A673 (cell line): ENCODE data around the gene EBPL. TPM values are rescaled to one million over a fixed set of nuclear protein-coding genes. Genes with fewer than 3 reads are reported as not detected.
A peak's percentile ranks its signal among the peaks of the same experiment; 100 is the strongest.

Experiments used
- BruUV-seq: library from RNA; stranded (reverse); fragments of 400-500 nt; replicated peaks from 2 replicates; lab custom pipeline; 2021; lab: Mats Ljungman, UMichigan
- CTCF ChIA-PET: fragments of 300-600 bp; sonication (Branson Sonifier 250); formaldehyde crosslinking; loops from one replicate; lab custom pipeline; 2022; ENCODE audit warnings: antibody characterized with exemption; lab: Charles Lee
- POLR2A ChIA-PET: fragments of 300-600 bp; sonication (Branson Sonifier 250); formaldehyde crosslinking; loops from one replicate; lab custom pipeline; 2022; ENCODE audit warnings: antibody characterized with exemption; ENCODE audit not compliant: low non-redundant PET; lab: Charles Lee
- DNase-seq: peaks from one replicate; pipeline ENCODE4 v3.0.0-alpha.2; 2015; ENCODE audit warnings: low spot score
- H3K27ac ChIP-seq: fragments of 200-600 bp; sonication (generic); 2 replicates; pipeline ENCODE4 v1.5.1; 2016; ENCODE audit warnings: mixed run types, low read depth, mild to moderate bottlenecking, mixed read lengths, antibody characterized with exemption, low read length; ENCODE audit not compliant: poor library complexity, severe bottlenecking
- H3K27me3 ChIP-seq: fragments of 200-600 bp; sonication (generic); replicated peaks from 2 replicates; pipeline ENCODE4 v1.6.1; 2017; ENCODE audit warnings: mixed run types, low read depth, mild to moderate bottlenecking, mixed read lengths, antibody characterized with exemption, low read length; ENCODE audit not compliant: insufficient read depth, poor library complexity
- H3K36me3 ChIP-seq: fragments of 200-600 bp; sonication (generic); 2 replicates; pipeline ENCODE4 v1.6.1; 2016; ENCODE audit warnings: mixed run types, mild to moderate bottlenecking, mixed read lengths, antibody characterized with exemption, low read length; ENCODE audit not compliant: insufficient read depth, poor library complexity, severe bottlenecking
- H3K4me1 ChIP-seq: fragments of 200-600 bp; sonication (generic); 2 replicates; pipeline ENCODE4 v1.6.1; 2017; ENCODE audit warnings: mixed run types, mild to moderate bottlenecking, mixed read lengths, antibody characterized with exemption, low read length; ENCODE audit not compliant: insufficient read depth, poor library complexity, severe bottlenecking
- H3K4me3 ChIP-seq: fragments of 200-600 bp; sonication (generic); 2 replicates; pipeline ENCODE4 v1.5.1; 2016; ENCODE audit warnings: low read depth, mixed run types, mild to moderate bottlenecking, mixed read lengths, low read length; ENCODE audit not compliant: poor library complexity, severe bottlenecking
- H3K9me3 ChIP-seq: fragments of 200-600 bp; sonication (generic); 2 replicates; pipeline ENCODE4 v1.6.1; 2016; ENCODE audit warnings: mixed run types, low read depth, mild to moderate bottlenecking, mixed read lengths, antibody characterized with exemption, low read length; ENCODE audit not compliant: poor library complexity, severe bottlenecking
- EZH2 ChIP-seq: fragments of 200-600 bp; sonication (generic); IDR thresholded peaks from 2 replicates; pipeline ENCODE4 v1.6.1; 2017; ENCODE audit warnings: borderline replicate concordance, low read depth, mild to moderate bottlenecking, mixed read lengths, antibody characterized with exemption, low read length; ENCODE audit not compliant: poor library complexity, severe bottlenecking
- intact Hi-C: fragments of 100-400 bp; cut with micrococcal nuclease; formaldehyde crosslinking; loops from one replicate; pipeline ENCODE4 v1.10.0; 2022; ENCODE audit not compliant: unreplicated experiment
- total RNA-seq: library from RNA; stranded (reverse); gene quantifications from 2 replicates; pipeline ENCODE4 v1.2.3, GENCODE V29; 2021
- TF ChIP-seq, protein P1 (sequence below): fragments of 300-800, 200-600 bp; sonication (generic); conservative IDR thresholded peaks from 2 replicates; pipeline ENCODE4 v1.5.1; 2017; ENCODE audit warnings: low read depth, mild to moderate bottlenecking, antibody characterized with exemption, low read length, moderate library complexity, mixed read lengths

The EBPL gene
- total RNA-seq, 1 experiment from 2014 or later = 66.5 TPM

GRCh38 chr13:49654011-49654410, 37.3 kb downstream of the EBPL start:
- peaks cover under 1% of the 10 kb centered on the region for H3K4me1 ChIP-seq
- BruUV-seq = no TSS peak
- no peaks in the 10 kb centered on the region for H3K36me3 ChIP-seq
- H3K4me3 ChIP-seq = no peak overlapping the region
- no peaks in the 10 kb centered on the region for H3K9me3 ChIP-seq
- ChIA-PET POLR2A (no interaction called here), CTCF (no interaction called here)
- no peak for DNase-seq
- intact Hi-C loops = loop anchor here (5.0 kb wide), 1 partner anchor 193 kb away; no protein-coding TSS in a partner anchor
- TF ChIP-seq, protein P1, sequence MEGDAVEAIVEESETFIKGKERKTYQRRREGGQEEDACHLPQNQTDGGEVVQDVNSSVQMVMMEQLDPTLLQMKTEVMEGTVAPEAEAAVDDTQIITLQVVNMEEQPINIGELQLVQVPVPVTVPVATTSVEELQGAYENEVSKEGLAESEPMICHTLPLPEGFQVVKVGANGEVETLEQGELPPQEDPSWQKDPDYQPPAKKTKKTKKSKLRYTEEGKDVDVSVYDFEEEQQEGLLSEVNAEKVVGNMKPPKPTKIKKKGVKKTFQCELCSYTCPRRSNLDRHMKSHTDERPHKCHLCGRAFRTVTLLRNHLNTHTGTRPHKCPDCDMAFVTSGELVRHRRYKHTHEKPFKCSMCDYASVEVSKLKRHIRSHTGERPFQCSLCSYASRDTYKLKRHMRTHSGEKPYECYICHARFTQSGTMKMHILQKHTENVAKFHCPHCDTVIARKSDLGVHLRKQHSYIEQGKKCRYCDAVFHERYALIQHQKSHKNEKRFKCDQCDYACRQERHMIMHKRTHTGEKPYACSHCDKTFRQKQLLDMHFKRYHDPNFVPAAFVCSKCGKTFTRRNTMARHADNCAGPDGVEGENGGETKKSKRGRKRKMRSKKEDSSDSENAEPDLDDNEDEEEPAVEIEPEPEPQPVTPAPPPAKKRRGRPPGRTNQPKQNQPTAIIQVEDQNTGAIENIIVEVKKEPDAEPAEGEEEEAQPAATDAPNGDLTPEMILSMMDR = no peak
- TF ChIP-seq EZH2 = no peak
- no peaks in the 10 kb centered on the region for H3K27me3 ChIP-seq
- no peak overlapping the region for H3K27ac ChIP-seq

- Histone ChIP-seq H3K36me3 (no peaks in the 10 kb centered on the region), H3K9me3 (no peaks in the 10 kb centered on the region), H3K4me3 (no peak overlapping the region), H3K27me3 (no peaks in the 10 kb centered on the region), H3K4me1 (no peaks in the 10 kb centered on the region), H3K27ac (no peak overlapping the region)
- CTCF ChIA-PET = no interaction called here
- BruUV-seq = no TSS peak
- DNase-seq = no peak
- intact Hi-C loops = loop anchor here (5.0 kb wide), 1 partner anchor 194 kb away; no protein-coding TSS in a partner anchor
- TF ChIP-seq, protein P1 = no peak
- no peak for TF ChIP-seq EZH2
- POLR2A ChIA-PET = no interaction called here
These were observed 37.8 kb downstream of the EBPL start for GRCh38 chr13:49653478-49653877.

DNA sequence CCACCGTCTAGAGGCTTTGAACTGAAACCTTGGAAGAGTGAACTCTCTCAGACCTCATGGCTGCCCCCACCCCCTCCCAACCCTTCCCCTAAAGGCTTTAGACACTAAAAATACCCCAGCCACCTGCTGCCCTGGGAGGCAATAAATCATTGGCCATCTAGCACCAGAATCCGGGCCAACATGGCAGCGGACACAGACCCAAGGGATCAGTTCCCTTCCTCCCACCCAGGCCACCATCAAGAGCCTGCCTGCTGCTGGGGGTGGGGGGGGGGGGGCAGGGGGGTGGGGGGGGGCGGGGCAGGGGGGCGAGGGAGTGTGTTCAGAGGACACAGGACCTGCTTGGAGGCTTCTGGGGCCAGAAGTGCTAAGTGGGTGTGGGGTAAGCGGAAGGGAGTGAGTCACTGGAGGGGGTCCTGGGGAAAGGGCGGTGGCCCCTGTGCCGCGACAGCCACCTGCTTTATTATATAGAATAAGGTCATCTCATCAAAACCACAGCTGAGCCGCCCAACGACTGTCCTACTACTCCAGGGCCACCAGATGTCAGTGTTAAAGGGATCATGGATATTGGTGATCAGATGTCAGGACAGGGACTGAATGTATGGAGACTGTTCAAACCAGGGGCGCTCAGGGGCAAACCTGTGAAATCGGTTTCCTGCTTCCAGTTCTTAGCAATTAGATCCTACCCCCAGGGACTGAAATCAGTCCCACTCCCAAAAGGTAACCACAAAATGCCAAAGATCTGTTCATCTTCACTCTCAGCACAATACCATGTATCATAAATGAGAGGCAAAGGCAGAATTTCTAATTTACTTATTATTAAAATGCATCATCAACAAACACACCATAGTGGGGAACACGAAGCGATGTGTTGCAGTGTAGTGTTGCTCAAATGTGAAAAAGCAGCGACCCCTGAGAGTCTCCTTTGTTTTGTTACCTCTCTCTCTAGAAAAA, 38.7 kb downstream of the EBPL start:
- POLR2A ChIA-PET = no interaction called here
- CTCF ChIA-PET = no interaction called here
- peak; percentile 58 for DNase-seq
- Histone ChIP-seq H3K27me3 (no peaks in the 10 kb centered on the region), H3K9me3 (no peaks in the 10 kb centered on the region), H3K4me3 (no peak overlapping the region), H3K27ac (no peak overlapping the region), H3K4me1 (no peaks in the 10 kb centered on the region), H3K36me3 (no peaks in the 10 kb centered on the region)
- no TSS peak for BruUV-seq
- TF ChIP-seq, protein P1 = peak; percentile 48
- TF ChIP-seq EZH2 = no peak
- intact Hi-C loops = loop anchor here (5.0 kb wide), 1 partner anchor 195 kb away; no protein-coding TSS in a partner anchor
